Peyer's patch (tissue), 4 donors: ENCODE measurements around the gene SLC9A4. TPM values are rescaled to one million over a fixed set of nuclear protein-coding genes. Genes with fewer than 3 reads are reported as not detected.

Experiments
- DNase-seq, 3 donors: peaks; one replicate each; pipeline ENCODE4 v3.0.0-alpha.2; 2017 to 2019
- H3K27ac ChIP-seq, 4 donors: fragments of 200-600 bp; sonication (generic); one replicate each; pipeline ENCODE4 v1.5.1; 2016 to 2019
- H3K27me3 ChIP-seq, 2 donors: fragments of 200-600 bp; sonication (generic); one replicate each; pipeline ENCODE4 v1.5.1; 2019
- H3K36me3 ChIP-seq, 3 donors: fragments of 200-600 bp; sonication (generic); one replicate each; pipeline ENCODE4 v1.5.1; 2016 to 2019
- H3K4me1 ChIP-seq, 4 donors: fragments of 200-600 bp; sonication (generic); one replicate each; pipeline ENCODE4 v1.5.1; 2016 to 2019
- H3K4me3 ChIP-seq, 4 donors: fragments of 200-600 bp; sonication (generic); 1 replicate in 3 of 4; 2 replicates in 1 of 4; pipeline ENCODE4 v1.5.1; 2016 to 2019; ENCODE audit warnings: mild to moderate bottlenecking in 1 of 4
- H3K9me3 ChIP-seq, 4 donors: fragments of 200-600 bp; sonication (generic); one replicate each; pipeline ENCODE4 v1.5.1; 2016 to 2019; ENCODE audit warnings: mild to moderate bottlenecking in 1 of 4
- POLR2A ChIP-seq, 2 donors: fragments of 450-650 bp; IDR thresholded peaks; one replicate each; pipeline ENCODE4 v1.5.1; 2017; ENCODE audit warnings: antibody characterized with exemption in 2 of 2, mild to moderate bottlenecking in 2 of 2, moderate library complexity in 2 of 2
- total RNA-seq, 4 donors: library from RNA; depleted of rRNA; stranded (reverse); fragments of >200 nt; gene quantifications; one replicate each; pipeline ENCODE4 v1.1.0, GENCODE V29; 2016
- TF ChIP-seq, protein P1 (sequence below), 6 experiments: fragments of 450-650 bp in 4 of 6; fragments of 200-600 bp in 2 of 6; sonication (generic) in 1 of 6; IDR thresholded peaks; one replicate each; pipeline ENCODE4 v1.5.1; 2017 to 2019; ENCODE audit warnings: antibody characterized with exemption in 6 of 6, mild to moderate bottlenecking in 3 of 6, moderate library complexity in 1 of 6

The SLC9A4 gene
- total RNA-seq, 4 donors from 2014 or later = not detected

DNA sequence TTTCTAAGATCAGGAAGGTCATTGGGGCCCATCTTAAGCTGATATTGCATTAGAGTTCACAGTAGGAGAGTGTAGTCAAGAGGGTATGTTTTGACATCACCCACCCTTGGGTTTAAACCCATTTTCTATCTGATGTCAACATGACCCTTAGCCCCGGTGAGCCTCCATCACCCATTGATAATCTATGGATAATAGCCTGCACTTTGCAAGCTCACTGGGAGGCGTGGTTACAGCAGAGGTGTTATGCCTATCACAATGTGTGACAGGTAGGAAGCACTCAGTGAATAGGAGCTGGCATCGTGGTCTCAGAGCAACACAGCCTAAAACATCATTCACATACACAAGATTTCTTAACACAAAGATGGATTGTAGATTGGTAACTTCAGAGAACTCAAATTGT is 28.8 kb upstream of the SLC9A4 start:
- Histone ChIP-seq H3K27ac (no peak overlapping the region), H3K27me3 (no peaks in the 10 kb centered on the region), H3K4me3 (no peak overlapping the region), H3K9me3 (no peaks in the 10 kb centered on the region), H3K36me3 (no peaks in the 10 kb centered on the region), H3K4me1 (no peaks in the 10 kb centered on the region)
- no peak for DNase-seq
- TF ChIP-seq POLR2A (IDR thresholded peaks at IDR 0.05) = no peak
- TF ChIP-seq, protein P1, sequence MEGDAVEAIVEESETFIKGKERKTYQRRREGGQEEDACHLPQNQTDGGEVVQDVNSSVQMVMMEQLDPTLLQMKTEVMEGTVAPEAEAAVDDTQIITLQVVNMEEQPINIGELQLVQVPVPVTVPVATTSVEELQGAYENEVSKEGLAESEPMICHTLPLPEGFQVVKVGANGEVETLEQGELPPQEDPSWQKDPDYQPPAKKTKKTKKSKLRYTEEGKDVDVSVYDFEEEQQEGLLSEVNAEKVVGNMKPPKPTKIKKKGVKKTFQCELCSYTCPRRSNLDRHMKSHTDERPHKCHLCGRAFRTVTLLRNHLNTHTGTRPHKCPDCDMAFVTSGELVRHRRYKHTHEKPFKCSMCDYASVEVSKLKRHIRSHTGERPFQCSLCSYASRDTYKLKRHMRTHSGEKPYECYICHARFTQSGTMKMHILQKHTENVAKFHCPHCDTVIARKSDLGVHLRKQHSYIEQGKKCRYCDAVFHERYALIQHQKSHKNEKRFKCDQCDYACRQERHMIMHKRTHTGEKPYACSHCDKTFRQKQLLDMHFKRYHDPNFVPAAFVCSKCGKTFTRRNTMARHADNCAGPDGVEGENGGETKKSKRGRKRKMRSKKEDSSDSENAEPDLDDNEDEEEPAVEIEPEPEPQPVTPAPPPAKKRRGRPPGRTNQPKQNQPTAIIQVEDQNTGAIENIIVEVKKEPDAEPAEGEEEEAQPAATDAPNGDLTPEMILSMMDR (IDR thresholded peaks at IDR 0.05) = no peak

DNA sequence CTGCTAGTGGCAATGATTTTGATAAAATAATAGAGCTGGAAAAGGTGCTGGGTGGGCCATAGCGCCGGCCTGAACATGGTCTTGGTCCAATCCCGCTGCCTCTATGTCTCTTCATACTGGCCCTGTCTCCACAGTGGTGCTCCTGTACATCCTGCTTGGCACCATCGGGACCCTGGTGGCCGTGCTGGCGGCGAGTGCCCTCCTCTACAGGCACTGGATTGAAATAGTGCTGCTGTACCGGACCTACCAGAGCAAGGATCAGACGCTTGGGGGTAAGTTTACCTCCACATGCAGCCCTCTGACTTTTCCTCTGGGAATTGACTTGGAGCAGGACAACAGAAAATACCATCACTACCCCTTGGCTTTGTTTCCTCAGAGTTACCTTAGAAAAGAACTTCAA is 26.1 kb upstream of the SLC9A4 start:
- H3K4me1 ChIP-seq = no peaks in the 10 kb centered on the region
- H3K27ac ChIP-seq = no peak overlapping the region
- H3K36me3 ChIP-seq = no peaks in the 10 kb centered on the region
- H3K4me3 ChIP-seq = no peak overlapping the region
- no peak for TF ChIP-seq POLR2A (IDR thresholded peaks at IDR 0.05)
- TF ChIP-seq, protein P1 (IDR thresholded peaks at IDR 0.05) = no peak
- DNase-seq = no peak
- no peaks in the 10 kb centered on the region for H3K27me3 ChIP-seq
- no peaks in the 10 kb centered on the region for H3K9me3 ChIP-seq

DNA sequence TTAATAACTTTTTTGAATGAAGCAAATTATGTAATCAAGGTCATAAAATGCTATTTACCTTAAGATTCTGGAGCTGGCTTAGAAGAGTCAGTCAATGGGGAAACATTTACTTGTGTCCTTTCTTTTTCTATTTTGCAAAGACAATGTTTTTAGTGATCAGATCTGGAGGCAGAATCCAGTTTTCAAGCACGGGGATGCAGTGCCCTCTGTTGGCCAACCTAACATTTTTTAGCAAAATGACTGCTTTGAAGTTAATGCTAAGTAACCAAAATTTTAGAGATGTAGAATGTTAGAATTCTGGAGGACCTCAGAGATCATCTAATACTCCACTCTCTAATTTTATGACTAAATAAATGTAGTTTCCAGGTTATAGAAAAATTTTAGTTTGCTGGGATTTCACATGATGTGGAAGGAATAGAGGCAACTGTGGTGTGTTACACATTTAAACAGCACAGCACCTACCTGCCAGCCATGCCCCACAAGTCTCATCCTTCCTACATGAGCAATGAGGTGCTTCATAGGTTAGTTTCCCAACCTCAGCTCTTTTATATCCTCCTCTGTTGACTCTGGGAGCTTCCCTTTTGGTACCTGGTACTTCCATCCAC is 23.6 kb upstream of the SLC9A4 start:
- no peak overlapping the region for H3K4me3 ChIP-seq
- no peaks in the 10 kb centered on the region for H3K27me3 ChIP-seq
- H3K36me3 ChIP-seq = no peaks in the 10 kb centered on the region
- H3K4me1 ChIP-seq = peaks cover 0 to 11% (median 0%) of the 10 kb centered on the region in 4 donors
- peak in 1 of 3 donors; percentile 71 for DNase-seq
- no peaks in the 10 kb centered on the region for H3K9me3 ChIP-seq
- H3K27ac ChIP-seq = no peak overlapping the region
- no peak for TF ChIP-seq POLR2A (IDR thresholded peaks at IDR 0.05)
- TF ChIP-seq, protein P1 (IDR thresholded peaks at IDR 0.05) = peak; percentile 17 to 66 (median 60)

DNA sequence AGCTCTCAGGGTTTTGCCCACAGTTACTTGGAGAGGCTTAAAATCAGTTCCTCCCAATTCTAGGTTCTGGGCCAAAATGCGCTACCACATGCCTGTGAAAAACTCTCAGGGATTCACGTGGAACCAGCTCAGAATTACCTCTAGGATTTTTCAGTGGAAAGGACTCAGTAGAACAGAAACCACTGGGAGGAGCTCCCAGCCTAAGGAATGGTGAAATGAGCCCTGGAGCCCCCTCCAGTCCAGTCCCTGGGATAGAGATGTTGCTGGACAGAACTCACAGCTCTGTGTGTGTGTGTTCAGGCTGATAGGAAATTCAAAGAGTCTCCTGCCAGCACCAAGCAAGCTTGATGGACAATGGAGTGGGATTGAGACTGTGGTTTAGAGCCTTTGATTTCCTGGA is 21.1 kb upstream of the SLC9A4 start:
- Histone ChIP-seq H3K27me3 (no peaks in the 10 kb centered on the region), H3K9me3 (no peaks in the 10 kb centered on the region), H3K36me3 (no peaks in the 10 kb centered on the region), H3K4me1 (peaks cover 0 to 11% (median 0%) of the 10 kb centered on the region in 4 donors), H3K4me3 (no peak overlapping the region), H3K27ac (no peak overlapping the region)
- DNase-seq = no peak
- no peak for TF ChIP-seq POLR2A (IDR thresholded peaks at IDR 0.05)
- TF ChIP-seq, protein P1 (IDR thresholded peaks at IDR 0.05) = no peak

DNA sequence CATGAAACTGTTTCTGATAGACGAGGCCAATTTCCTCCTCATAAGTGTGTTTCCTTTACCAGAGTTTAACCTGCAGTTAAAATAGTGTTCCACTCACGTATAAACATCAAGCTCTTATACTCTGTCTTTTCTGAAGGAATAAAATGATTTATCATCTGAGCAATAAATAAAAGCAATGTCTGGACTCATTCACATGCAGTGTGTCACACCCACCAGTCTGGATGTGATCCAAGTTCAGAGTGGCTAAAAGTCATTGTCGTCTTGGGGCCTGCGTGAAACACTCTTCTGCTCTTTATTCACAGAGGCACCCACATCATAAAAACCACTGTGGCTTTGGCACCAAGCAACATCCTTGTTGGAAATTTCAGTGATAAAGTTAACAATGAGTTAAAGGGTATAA is 19.5 kb upstream of the SLC9A4 start:
- peak in 1 of 3 donors; percentile 73 for DNase-seq
- Histone ChIP-seq H3K4me3 (no peak overlapping the region), H3K27ac (no peak overlapping the region), H3K4me1 (peaks cover 0 to 11% (median 0%) of the 10 kb centered on the region in 4 donors), H3K9me3 (no peaks in the 10 kb centered on the region), H3K27me3 (no peaks in the 10 kb centered on the region), H3K36me3 (no peaks in the 10 kb centered on the region)
- TF ChIP-seq, protein P1 (IDR thresholded peaks at IDR 0.05) = no peak
- no peak for TF ChIP-seq POLR2A (IDR thresholded peaks at IDR 0.05)
